Tibial nerve (tissue), 4 donors: ENCODE results near the gene TACO1.

Experiments
- CTCF ChIP-seq, 5 experiments: fragments of 200-600 bp in 3 of 5; fragments of 450-650 bp in 2 of 5; sonication (generic) in 3 of 5; IDR thresholded peaks; one replicate each; pipeline ENCODE4 v1.5.1; 2016 to 2019; ENCODE audit warnings: antibody characterized with exemption in 5 of 5, mild to moderate bottlenecking in 3 of 5, moderate library complexity in 2 of 5
- EP300 ChIP-seq, 2 donors: sonication (generic); formaldehyde crosslinking; IDR thresholded peaks; one replicate each; pipeline ENCODE4 v1.6.1; 2017; ENCODE audit warnings: antibody characterized with exemption in 2 of 2, mild to moderate bottlenecking in 1 of 2
- POLR2A ChIP-seq, 2 donors: fragments of 450-650 bp; IDR thresholded peaks; one replicate each; pipeline ENCODE4 v1.6.1; 2017; ENCODE audit warnings: antibody characterized with exemption in 2 of 2, mild to moderate bottlenecking in 2 of 2, moderate library complexity in 2 of 2

GRCh38 chr17:63635290-63635689 is 34.6 kb downstream of the TACO1 start:
- TF ChIP-seq EP300 (IDR thresholded peaks at IDR 0.05) (no peak), CTCF (IDR thresholded peaks at IDR 0.05) (no peak), POLR2A (IDR thresholded peaks at IDR 0.05) (no peak)
